B cell (primary cell): Measurements from ENCODE around the gene MIOX. TPM values are rescaled to one million over a fixed set of nuclear protein-coding genes. Genes with fewer than 3 reads are reported as not detected.

Experiments used
- ATAC-seq: fragments of 200-7000 bp; cut with Tn5 transposase; one replicate; pipeline ENCODE4 v1.10.0; 2021; ENCODE audit warnings: low read depth, mild to moderate bottlenecking, moderate number of reproducible peaks, moderate library complexity
- CTCF ChIA-PET: fragments of 350-600 bp; sonication (Branson Sonifier 250); formaldehyde crosslinking; loops from one replicate; lab custom pipeline; 2021; ENCODE audit warnings: antibody characterized with exemption, inconsistent platforms; lab: Charles Lee
- POLR2A ChIA-PET: fragments of 350-600 bp; sonication (Branson Sonifier 250); formaldehyde crosslinking; loops from one replicate; lab custom pipeline; 2021; ENCODE audit warnings: antibody characterized with exemption; lab: Charles Lee
- DNase-seq: peaks from one replicate; pipeline ENCODE4 v3.0.0; 2013
- H2AFZ ChIP-seq: 2 replicates; pipeline ENCODE4 v1.6.1; 2012; ENCODE audit warnings: mild to moderate bottlenecking, low read depth, low read length; ENCODE audit not compliant: insufficient read depth, poor library complexity, severe bottlenecking
- H3K27ac ChIP-seq, 2 donors: 1 replicate in 1 of 2; 2 replicates in 1 of 2; pipeline ENCODE4 v1.5.1; 2012 to 2013; ENCODE audit warnings: low read length in 2 of 2, mild to moderate bottlenecking in 2 of 2, moderate library complexity in 1 of 2
- H3K27me3 ChIP-seq, 4 experiments: fragments of 200-600 bp in 1 of 4; sonication (generic) in 1 of 4; replicated peaks in 1 of 4; 1 replicate in 2 of 4; 2 replicates in 2 of 4; pipeline versions ENCODE4 v1.6.1 to v1.7.0; 2013 to 2016; ENCODE audit warnings: low read length in 3 of 4, mild to moderate bottlenecking in 2 of 4, mixed read lengths in 1 of 4, moderate library complexity in 1 of 4; ENCODE audit not compliant: insufficient read depth in 4 of 4, control insufficient read depth in 3 of 4; ENCODE audit errors: control extremely low read depth in 1 of 4
- H3K36me3 ChIP-seq, 2 experiments: replicated peaks in 1 of 2; 1 replicate in 1 of 2; 2 replicates in 1 of 2; pipeline versions ENCODE4 v1.6.1 to v1.7.1; 2013; ENCODE audit warnings: low read length in 1 of 2; ENCODE audit not compliant: insufficient read depth in 2 of 2, control insufficient read depth in 1 of 2; ENCODE audit errors: control extremely low read depth in 1 of 2, extremely low read depth in 1 of 2
- H3K4me1 ChIP-seq, 2 donors: fragments of 200-600 bp in 1 of 2; sonication (generic) in 1 of 2; 1 replicate in 1 of 2; 2 replicates in 1 of 2; pipeline versions ENCODE4 v1.5.1 to v1.6.1; 2013 to 2017; ENCODE audit warnings: low read length in 2 of 2; ENCODE audit not compliant: control insufficient read depth in 2 of 2, insufficient read depth in 2 of 2
- H3K4me2 ChIP-seq: replicated peaks from 2 replicates; pipeline ENCODE3; 2012; ENCODE audit warnings: mild to moderate bottlenecking, low read depth, low read length; ENCODE audit not compliant: poor library complexity, severe bottlenecking
- H3K4me3 ChIP-seq, 5 experiments: fragments of 200-600 bp in 1 of 5; sonication (generic) in 1 of 5; 1 replicate in 3 of 5; 2 replicates in 2 of 5; pipeline versions ENCODE4 v1.5.1 to v1.7.0; 2011 to 2016; ENCODE audit warnings: low read length in 4 of 5, mild to moderate bottlenecking in 4 of 5, low read depth in 2 of 5, control low read depth in 1 of 5, moderate library complexity in 1 of 5; ENCODE audit not compliant: insufficient read depth in 1 of 5; ENCODE audit errors: control extremely low read depth in 1 of 5, extremely low read depth in 1 of 5
- H3K79me2 ChIP-seq: fragments of 200-600 bp; sonication (generic); one replicate; pipeline ENCODE4 v1.6.0; 2016; ENCODE audit warnings: low read length; ENCODE audit not compliant: control insufficient read depth, insufficient read depth
- H3K9ac ChIP-seq: fragments of 200-600 bp; sonication (generic); 2 replicates; pipeline ENCODE4 v1.6.1; 2017; ENCODE audit warnings: mild to moderate bottlenecking, low read length, moderate library complexity
- H3K9me3 ChIP-seq, 3 donors: one replicate each; pipeline versions ENCODE4 v1.6.1 to v1.7.1; 2013; ENCODE audit warnings: low read length in 2 of 3; ENCODE audit not compliant: control insufficient read depth in 2 of 3, insufficient read depth in 1 of 3; ENCODE audit errors: control extremely low read depth in 1 of 3
- H4K20me1 ChIP-seq: 2 replicates; pipeline ENCODE4 v1.6.0; 2012; ENCODE audit warnings: mild to moderate bottlenecking, low read length; ENCODE audit not compliant: insufficient read depth, control insufficient read depth, poor library complexity, severe bottlenecking
- H3K27ac Mint-ChIP-seq: one replicate; pipeline ENCODE4 v1.8.0; 2021; ENCODE audit warnings: mixed read lengths
- H3K27me3 Mint-ChIP-seq: one replicate; pipeline ENCODE4 v1.8.0; 2021; ENCODE audit warnings: mixed read lengths
- H3K4me1 Mint-ChIP-seq: one replicate; pipeline ENCODE4 v1.8.0; 2021; ENCODE audit warnings: mixed read lengths
- H3K4me3 Mint-ChIP-seq: one replicate; pipeline ENCODE4 v1.8.0; 2021; ENCODE audit warnings: mixed read lengths
- H3K9me3 Mint-ChIP-seq: one replicate; pipeline ENCODE4 v1.8.0; 2022; ENCODE audit warnings: mixed read lengths; ENCODE audit not compliant: insufficient read depth
- EZH2 ChIP-seq: IDR thresholded peaks from 2 replicates; pipeline ENCODE4 v1.6.1; 2012; ENCODE audit warnings: borderline replicate concordance, low read depth, mild to moderate bottlenecking, moderate library complexity, low read length; ENCODE audit not compliant: insufficient read depth, poor library complexity, severe bottlenecking
- WGBS: methylation state at CpG from one replicate; pipeline ENCODE4 v1.1.5; 2013; ENCODE audit warnings: missing lambda C conversion rate; ENCODE audit not compliant: insufficient coverage; 5-methylcytosine and 5-hydroxymethylcytosine counted together
- intact Hi-C: fragments of 100-400 bp; cut with micrococcal nuclease; formaldehyde crosslinking; loops from one replicate; pipeline ENCODE4 v1.10.0; 2022
- polyA plus RNA-seq: library from polyadenylated mRNA; depleted of rRNA; stranded (reverse); fragments of >200 nt; gene quantifications from 2 replicates; pipeline ENCODE4 v1.2.3, GENCODE V29; 2012
- total RNA-seq, 2 donors: library from RNA; stranded (reverse); fragments of 120-200 nt in 1 of 2; gene quantifications; 1 replicate in 1 of 2; 2 replicates in 1 of 2; pipeline versions ENCODE4 v1.2.3 to v1.2.4, GENCODE V29; 2013 to 2022
- TF ChIP-seq, protein P1 (sequence below): fragments of 200-600 bp; IDR thresholded peaks from one replicate; pipeline ENCODE4 v1.8.0; 2022; ENCODE audit warnings: antibody characterized with exemption, mild to moderate bottlenecking

MIOX gene
- total and polyA plus RNA-seq, 2 donors (not counting 1 experiment from before 2014, with no cell fraction given), result 0.88 TPM; not detected in 1

DNA sequence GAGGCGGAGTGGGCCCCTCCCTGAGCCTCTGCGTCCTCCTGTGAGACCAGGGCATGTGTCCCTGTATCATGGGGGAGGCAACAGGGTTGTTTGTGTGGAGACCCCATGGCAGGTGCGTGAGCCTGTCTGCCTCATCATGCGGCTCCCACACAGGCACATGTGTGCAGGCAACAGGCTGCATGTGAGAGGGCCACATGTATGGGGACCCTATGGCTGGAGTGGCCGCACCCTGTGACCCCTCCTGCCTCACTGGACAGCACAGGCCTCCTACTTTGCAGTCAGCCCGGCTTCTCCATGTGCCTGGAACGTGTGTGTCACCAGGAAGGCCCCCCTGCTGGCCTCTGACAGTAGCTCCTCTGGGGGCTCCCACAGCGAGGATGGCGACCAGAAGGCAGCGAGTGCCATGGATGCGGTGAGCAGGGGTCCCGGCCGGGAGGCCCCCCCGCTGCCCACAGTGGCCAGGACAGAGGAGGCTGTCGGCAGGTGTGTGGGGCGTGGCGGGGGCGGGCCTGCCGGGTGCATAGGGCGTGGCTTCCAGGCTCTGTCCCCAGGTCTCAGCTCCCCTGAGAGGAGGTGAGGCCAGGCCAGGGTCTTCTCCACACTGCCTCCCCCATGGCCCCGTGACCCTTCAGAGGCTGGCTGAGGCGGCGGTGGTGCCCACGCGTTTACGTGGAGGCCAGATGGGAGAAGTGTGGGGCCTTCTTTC, 46.0 kb upstream of the MIOX start:
- no peaks in the 10 kb centered on the region for H3K9me3 Mint-ChIP-seq
- Histone ChIP-seq H3K9ac (no peak overlapping the region), H3K79me2 (no peaks in the 10 kb centered on the region), H3K27me3 (no peaks in the 10 kb centered on the region), H3K4me2 (no peak overlapping the region), H3K4me3 (no peak overlapping the region), H3K36me3 (peaks cover 0 to 46% of the 10 kb centered on the region in 2 experiments), H4K20me1 (peaks cover 8% of the 10 kb centered on the region), H2AFZ (no peak overlapping the region), H3K27ac (no peak overlapping the region), H3K9me3 (no peaks in the 10 kb centered on the region), H3K4me1 (peaks cover 8% of the 10 kb centered on the region in 2 donors)
- TF ChIP-seq, protein P1, sequence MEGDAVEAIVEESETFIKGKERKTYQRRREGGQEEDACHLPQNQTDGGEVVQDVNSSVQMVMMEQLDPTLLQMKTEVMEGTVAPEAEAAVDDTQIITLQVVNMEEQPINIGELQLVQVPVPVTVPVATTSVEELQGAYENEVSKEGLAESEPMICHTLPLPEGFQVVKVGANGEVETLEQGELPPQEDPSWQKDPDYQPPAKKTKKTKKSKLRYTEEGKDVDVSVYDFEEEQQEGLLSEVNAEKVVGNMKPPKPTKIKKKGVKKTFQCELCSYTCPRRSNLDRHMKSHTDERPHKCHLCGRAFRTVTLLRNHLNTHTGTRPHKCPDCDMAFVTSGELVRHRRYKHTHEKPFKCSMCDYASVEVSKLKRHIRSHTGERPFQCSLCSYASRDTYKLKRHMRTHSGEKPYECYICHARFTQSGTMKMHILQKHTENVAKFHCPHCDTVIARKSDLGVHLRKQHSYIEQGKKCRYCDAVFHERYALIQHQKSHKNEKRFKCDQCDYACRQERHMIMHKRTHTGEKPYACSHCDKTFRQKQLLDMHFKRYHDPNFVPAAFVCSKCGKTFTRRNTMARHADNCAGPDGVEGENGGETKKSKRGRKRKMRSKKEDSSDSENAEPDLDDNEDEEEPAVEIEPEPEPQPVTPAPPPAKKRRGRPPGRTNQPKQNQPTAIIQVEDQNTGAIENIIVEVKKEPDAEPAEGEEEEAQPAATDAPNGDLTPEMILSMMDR, result no peak
- no peak for TF ChIP-seq EZH2
- no peaks in the 10 kb centered on the region for H3K27me3 Mint-ChIP-seq
- no peak for ATAC-seq
- H3K4me1 Mint-ChIP-seq, result peaks cover 13% of the 10 kb centered on the region
- CTCF ChIA-PET, result interaction anchor here (0.6 to 1.4 kb wide), 4 partner anchors 9 to 201 kb away, joined by 3 to 5 read pairs (median 4); partner anchors contain the start of gene SCO2
- no peak for DNase-seq
- H3K27ac Mint-ChIP-seq, result no peak overlapping the region
- no peak overlapping the region for H3K4me3 Mint-ChIP-seq
- POLR2A ChIA-PET, result no interaction called here
- intact Hi-C loops, result no loop called here
- WGBS, result 92% methylated on average over 25 of the region's 26 CpGs

- Histone ChIP-seq H2AFZ (no peak overlapping the region), H3K79me2 (no peaks in the 10 kb centered on the region), H4K20me1 (peaks cover 13% of the 10 kb centered on the region), H3K4me1 (peaks cover 10 to 16% of the 10 kb centered on the region in 2 donors), H3K4me3 (no peak overlapping the region), H3K27me3 (no peaks in the 10 kb centered on the region), H3K9me3 (no peaks in the 10 kb centered on the region), H3K9ac (no peak overlapping the region), H3K36me3 (peaks cover 0 to 51% of the 10 kb centered on the region in 2 experiments), H3K27ac (no peak overlapping the region), H3K4me2 (no peak overlapping the region)
- Mint-ChIP-seq H3K27me3 (no peaks in the 10 kb centered on the region), H3K4me1 (peaks cover 16% of the 10 kb centered on the region), H3K27ac (peak overlapping the region; percentile 61), H3K4me3 (no peak overlapping the region), H3K9me3 (no peaks in the 10 kb centered on the region)
- intact Hi-C loops, result no loop called here
- POLR2A ChIA-PET, result interaction anchor here (0.9 kb wide), 1 partner anchor 60 kb away, joined by 3 read pairs; no protein-coding TSS in a partner anchor
- no peak for DNase-seq
- WGBS, result 91% methylated on average over 17 of the region's 17 CpGs
- no peak for ATAC-seq
- CTCF ChIA-PET, result interaction anchor here (1.2 to 1.4 kb wide), 2 partner anchors 9 to 179 kb away, joined by 3 to 5 read pairs; no protein-coding TSS in a partner anchor
- no peak for TF ChIP-seq EZH2
- TF ChIP-seq, protein P1, result no peak
These were observed 45.1 kb upstream of the MIOX start for GRCh38 chr22:50441428-50441993.
